CD4-positive, alpha-beta memory T cell (primary cell): ENCODE results near the gene GMDS. TPM values are rescaled to one million over a fixed set of nuclear protein-coding genes. Genes with fewer than 3 reads are reported as not detected.

Experiments used
- CTCF ChIA-PET: fragments of 350-600 bp; sonication (Branson Sonifier 250); formaldehyde crosslinking; loops from one replicate; lab custom pipeline; 2021; ENCODE audit warnings: inconsistent platforms; ENCODE audit not compliant: partially characterized antibody; lab: Charles Lee
- POLR2A ChIA-PET: fragments of 350-600 bp; sonication (Branson Sonifier 250); formaldehyde crosslinking; loops from one replicate; lab custom pipeline; 2021; ENCODE audit not compliant: partially characterized antibody; lab: Charles Lee
- DNase-seq, 5 donors: peaks; one replicate each; pipeline versions ENCODE4 v3.0.0 to v3.0.0-alpha.2; 2020 to 2022; ENCODE audit warnings: mixed read lengths in 1 of 5
- H3K27ac ChIP-seq: one replicate; pipeline ENCODE4 v1.7.0; 2013; ENCODE audit warnings: low read depth, low read length
- H3K27me3 ChIP-seq: 2 replicates; pipeline ENCODE4 v1.7.0; 2013; ENCODE audit warnings: mild to moderate bottlenecking, low read length, moderate library complexity; ENCODE audit not compliant: insufficient read depth
- H3K36me3 ChIP-seq: 2 replicates; pipeline ENCODE4 v1.7.0; 2013; ENCODE audit warnings: mild to moderate bottlenecking, low read length, moderate library complexity; ENCODE audit not compliant: insufficient read depth
- H3K4me1 ChIP-seq: 2 replicates; pipeline ENCODE4 v1.7.0; 2013; ENCODE audit warnings: mild to moderate bottlenecking, low read length, moderate library complexity; ENCODE audit not compliant: insufficient read depth
- H3K4me3 ChIP-seq, 2 donors: one replicate each; pipeline ENCODE4 v1.7.0; 2013; ENCODE audit warnings: low read length in 2 of 2, mild to moderate bottlenecking in 1 of 2
- H3K9me3 ChIP-seq, 2 donors: one replicate each; pipeline ENCODE4 v1.7.0; 2013; ENCODE audit warnings: low read length in 2 of 2, control low read depth in 1 of 2; ENCODE audit not compliant: control insufficient read depth in 1 of 2
- H3K27ac Mint-ChIP-seq, 7 donors: one replicate each; pipeline ENCODE4 v1.8.0; 2020 to 2021; ENCODE audit warnings: mixed read lengths in 7 of 7, mild to moderate bottlenecking in 6 of 7, inconsistent platforms in 3 of 7, moderate library complexity in 3 of 7
- H3K27me3 Mint-ChIP-seq, 2 donors: one replicate each; pipeline ENCODE4 v1.8.0; 2020 to 2021; ENCODE audit warnings: mixed read lengths in 2 of 2
- H3K36me3 Mint-ChIP-seq, 2 donors: one replicate each; pipeline ENCODE4 v1.8.0; 2020 to 2021; ENCODE audit warnings: mixed read lengths in 2 of 2, inconsistent platforms in 1 of 2, mild to moderate bottlenecking in 1 of 2
- H3K4me1 Mint-ChIP-seq, 4 donors: one replicate each; pipeline ENCODE4 v1.8.0; 2020 to 2021; ENCODE audit warnings: mixed read lengths in 4 of 4, mild to moderate bottlenecking in 1 of 4
- H3K4me3 Mint-ChIP-seq, 8 donors: one replicate each; pipeline ENCODE4 v1.8.0; 2020 to 2021; ENCODE audit warnings: mixed read lengths in 8 of 8, mild to moderate bottlenecking in 7 of 8, moderate library complexity in 6 of 8, inconsistent platforms in 3 of 8
- H3K9me3 Mint-ChIP-seq, 8 donors: one replicate each; pipeline ENCODE4 v1.8.0; 2020 to 2021; ENCODE audit warnings: mixed read lengths in 8 of 8, mild to moderate bottlenecking in 5 of 8, inconsistent platforms in 3 of 8, moderate library complexity in 1 of 8
- intact Hi-C: fragments of 100-400 bp; cut with micrococcal nuclease; formaldehyde crosslinking; loops from one replicate; pipeline ENCODE4 v1.15.1; 2023
- polyA plus RNA-seq, 2 donors: library from polyadenylated mRNA; unstranded; fragments of 300-500 nt; fragmentation: Illumina TruSeq; gene quantifications; one replicate each; pipeline ENCODE4 v1.2.3, GENCODE V29; 2021
- total RNA-seq, 2 experiments: library from RNA; stranded (reverse); gene quantifications; one replicate each; pipeline ENCODE4 v1.2.3, GENCODE V29; 2021

GMDS gene
- total and polyA plus RNA-seq, 4 experiments from 2014 or later = 12.1 to 24.0 (median 15.2) TPM

DNA sequence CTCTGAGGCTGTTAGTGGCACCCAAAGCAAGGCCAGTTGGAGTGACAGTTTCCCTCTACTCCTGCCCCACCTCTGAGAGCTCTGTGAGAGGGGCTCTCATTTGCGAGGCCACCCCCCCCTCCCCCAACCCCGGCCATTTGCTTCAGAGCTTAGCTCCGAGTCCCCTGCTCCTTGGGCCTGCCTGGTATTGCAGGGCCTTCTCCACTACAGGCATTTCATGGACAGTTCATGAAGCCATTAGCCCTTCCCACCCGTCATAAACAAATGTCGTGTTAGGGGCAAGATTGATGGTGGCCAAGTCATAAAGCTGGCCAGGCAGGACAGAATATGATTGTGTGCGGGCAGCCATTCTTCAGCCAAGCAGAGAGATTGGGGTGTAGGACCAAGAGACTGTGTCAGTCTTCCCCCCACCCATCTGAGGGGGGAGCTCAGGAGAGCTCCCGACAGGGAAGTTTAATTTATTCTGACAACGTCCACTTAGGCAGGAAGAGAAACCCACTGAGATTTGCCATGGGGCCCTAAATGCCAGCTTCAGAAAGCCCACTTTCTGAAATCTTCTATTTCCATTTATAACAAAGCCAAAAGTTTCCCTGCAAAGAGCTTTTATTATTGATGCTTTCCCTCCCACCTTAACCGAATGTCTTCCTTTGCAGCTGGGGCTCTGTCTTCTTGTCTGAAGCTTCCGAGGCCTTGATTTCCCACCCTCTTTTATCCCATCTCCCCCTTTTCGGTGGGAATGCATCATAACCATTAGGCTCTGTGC is 628.5 kb downstream of the GMDS start:
- H3K27ac Mint-ChIP-seq = no peak overlapping the region

DNA sequence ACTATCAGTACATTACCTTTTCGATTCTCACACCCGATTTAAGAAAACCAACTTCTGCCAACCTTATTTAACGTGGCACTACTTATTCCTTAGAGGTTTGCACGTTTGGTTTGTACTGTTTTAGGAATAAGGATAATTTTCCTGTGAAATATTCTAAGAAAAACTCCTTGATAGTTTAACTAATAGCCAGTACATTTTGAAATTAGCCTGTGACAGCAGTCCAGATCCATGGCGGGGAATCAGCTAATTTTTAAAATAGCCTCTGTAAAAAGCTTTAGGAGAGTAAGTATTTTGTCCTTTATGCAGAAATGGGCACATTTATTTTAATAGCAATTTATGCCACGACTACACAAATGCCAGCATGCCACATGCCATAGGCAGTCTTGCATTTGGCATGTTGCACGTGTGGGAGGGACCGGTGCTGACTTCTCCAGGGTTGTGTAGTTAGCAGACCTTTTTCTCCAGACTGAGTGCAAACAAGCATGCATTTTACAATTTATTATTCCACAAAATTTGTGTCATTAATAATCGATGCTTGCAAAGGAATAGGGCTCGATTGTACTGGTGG is 629.5 kb downstream of the GMDS start:
- Histone ChIP-seq H3K27ac (no peak overlapping the region), H3K36me3 (no peaks in the 10 kb centered on the region), H3K4me1 (peaks cover 21% of the 10 kb centered on the region), H3K9me3 (no peaks in the 10 kb centered on the region), H3K4me3 (no peak overlapping the region), H3K27me3 (peaks cover 30% of the 10 kb centered on the region)
- Mint-ChIP-seq H3K36me3 (peaks cover 0 to 4% of the 10 kb centered on the region in 2 donors), H3K27ac (peak overlapping the region in 1 of 7 donors; percentile 58), H3K27me3 (peaks cover 42 to 51% of the 10 kb centered on the region in 2 donors), H3K4me3 (peak overlapping the region in 1 of 8 donors; percentile 25), H3K9me3 (peaks cover 0 to 3% (median 0%) of the 10 kb centered on the region in 8 donors), H3K4me1 (peaks cover 6 to 22% (median 10%) of the 10 kb centered on the region in 4 donors)
- intact Hi-C loops = no loop called here
- no peak for DNase-seq
- POLR2A ChIA-PET = no interaction called here
- CTCF ChIA-PET = interaction anchor here (1.1 to 1.3 kb wide), 2 partner anchors 14 to 19 kb away, joined by 3 read pairs; no protein-coding TSS in a partner anchor

More for the DNA sequence above, 628.5 kb downstream of the GMDS start:
- H3K9me3 ChIP-seq = no peaks in the 10 kb centered on the region
- Mint-ChIP-seq H3K9me3 (peaks cover 0 to 3% (median 0%) of the 10 kb centered on the region in 8 donors), H3K4me1 (peaks cover 5 to 20% (median 9%) of the 10 kb centered on the region in 4 donors), H3K27me3 (peaks cover 44 to 59% of the 10 kb centered on the region in 2 donors), H3K36me3 (peaks cover 4% of the 10 kb centered on the region in 2 donors), H3K4me3 (no peak overlapping the region)
- ChIA-PET POLR2A (no interaction called here), CTCF (interaction anchor here (1.5 kb wide), 1 partner anchor 1018 kb away, joined by 3 read pairs; no protein-coding TSS in a partner anchor)
- intact Hi-C loops = no loop called here
- H3K4me1 ChIP-seq = peaks cover 18% of the 10 kb centered on the region
- H3K27me3 ChIP-seq = peaks cover 28% of the 10 kb centered on the region
- DNase-seq = no peak
- no peak overlapping the region for H3K4me3 ChIP-seq
- H3K27ac ChIP-seq = no peak overlapping the region
- no peaks in the 10 kb centered on the region for H3K36me3 ChIP-seq

- H3K9me3 ChIP-seq = no peaks in the 10 kb centered on the region
- H3K4me3 Mint-ChIP-seq = no peak overlapping the region
- peaks cover 34% of the 10 kb centered on the region for H3K27me3 ChIP-seq
- peaks cover 0 to 4% of the 10 kb centered on the region in 2 donors for H3K36me3 Mint-ChIP-seq
- DNase-seq = no peak
- intact Hi-C loops = no loop called here
- ChIA-PET CTCF (interaction anchor here (0.6 to 1.3 kb wide), 5 partner anchors 9 to 738 kb away, joined by 3 read pairs; no protein-coding TSS in a partner anchor), POLR2A (no interaction called here)
- no peak overlapping the region for H3K27ac Mint-ChIP-seq
- no peaks in the 10 kb centered on the region for H3K36me3 ChIP-seq
- peaks cover 21% of the 10 kb centered on the region for H3K4me1 ChIP-seq
- peaks cover 45 to 53% of the 10 kb centered on the region in 2 donors for H3K27me3 Mint-ChIP-seq
- H3K27ac ChIP-seq = no peak overlapping the region
- H3K9me3 Mint-ChIP-seq = peaks cover 0 to 5% (median 0%) of the 10 kb centered on the region in 8 donors
- H3K4me1 Mint-ChIP-seq = peaks cover 6 to 28% (median 14%) of the 10 kb centered on the region in 4 donors
- H3K4me3 ChIP-seq = no peak overlapping the region
These were observed 630.1 kb downstream of the GMDS start for GRCh38 chr6:1615151-1615852.

DNA sequence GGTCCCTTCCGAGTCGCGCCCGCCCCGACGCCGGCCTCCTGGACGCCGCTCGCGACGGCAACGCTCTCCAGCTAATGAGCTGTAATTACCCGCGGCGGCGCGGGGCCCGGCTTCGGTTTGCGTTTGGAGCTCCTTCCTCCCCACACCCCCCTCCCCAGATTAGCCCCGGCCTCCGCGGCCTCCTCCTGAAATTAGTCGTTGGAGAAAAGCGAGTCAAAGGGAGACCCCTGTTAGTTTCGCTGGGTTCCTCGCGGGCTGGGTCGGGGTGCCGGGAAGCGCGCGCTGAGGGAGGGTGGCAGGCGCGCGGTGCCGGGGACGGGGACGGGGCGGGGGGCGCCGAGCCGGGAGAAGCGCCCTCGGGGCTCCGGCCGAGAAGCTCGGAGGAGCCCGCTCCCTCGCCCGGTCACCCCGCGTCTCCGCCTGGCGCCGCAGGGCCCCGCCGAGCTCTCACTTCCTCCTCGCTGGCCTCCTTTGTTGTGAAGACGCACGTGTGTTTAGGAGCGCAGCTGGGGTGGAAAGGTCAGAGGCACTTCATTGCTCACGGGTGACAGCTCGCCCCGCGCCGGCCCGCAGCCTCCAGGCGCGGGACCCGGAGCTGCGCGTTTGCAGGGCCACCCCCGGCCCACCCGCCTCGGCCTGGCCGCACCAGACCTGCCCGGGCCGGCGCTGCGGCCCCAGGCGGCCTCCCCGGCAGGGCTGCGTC is 630.8 kb downstream of the GMDS start:
- no peaks in the 10 kb centered on the region for H3K9me3 ChIP-seq
- ChIA-PET CTCF (interaction anchor here (0.6 to 1.3 kb wide), 4 partner anchors 9 to 1020 kb away, joined by 3 read pairs; no protein-coding TSS in a partner anchor), POLR2A (no interaction called here)
- peaks cover 6 to 28% (median 14%) of the 10 kb centered on the region in 4 donors for H3K4me1 Mint-ChIP-seq
- H3K27ac ChIP-seq = no peak overlapping the region
- H3K36me3 Mint-ChIP-seq = peaks cover 0 to 4% of the 10 kb centered on the region in 2 donors
- H3K4me3 ChIP-seq = no peak overlapping the region
- H3K27ac Mint-ChIP-seq = no peak overlapping the region
- intact Hi-C loops = no loop called here
- peak in 2 of 5 donors; percentile 10 to 13 for DNase-seq
- H3K36me3 ChIP-seq = no peaks in the 10 kb centered on the region
- peaks cover 0 to 5% (median 0%) of the 10 kb centered on the region in 8 donors for H3K9me3 Mint-ChIP-seq
- H3K4me3 Mint-ChIP-seq = no peak overlapping the region
- H3K27me3 ChIP-seq = peaks cover 34% of the 10 kb centered on the region
- H3K4me1 ChIP-seq = peaks cover 21% of the 10 kb centered on the region
- peaks cover 45 to 53% of the 10 kb centered on the region in 2 donors for H3K27me3 Mint-ChIP-seq

DNA sequence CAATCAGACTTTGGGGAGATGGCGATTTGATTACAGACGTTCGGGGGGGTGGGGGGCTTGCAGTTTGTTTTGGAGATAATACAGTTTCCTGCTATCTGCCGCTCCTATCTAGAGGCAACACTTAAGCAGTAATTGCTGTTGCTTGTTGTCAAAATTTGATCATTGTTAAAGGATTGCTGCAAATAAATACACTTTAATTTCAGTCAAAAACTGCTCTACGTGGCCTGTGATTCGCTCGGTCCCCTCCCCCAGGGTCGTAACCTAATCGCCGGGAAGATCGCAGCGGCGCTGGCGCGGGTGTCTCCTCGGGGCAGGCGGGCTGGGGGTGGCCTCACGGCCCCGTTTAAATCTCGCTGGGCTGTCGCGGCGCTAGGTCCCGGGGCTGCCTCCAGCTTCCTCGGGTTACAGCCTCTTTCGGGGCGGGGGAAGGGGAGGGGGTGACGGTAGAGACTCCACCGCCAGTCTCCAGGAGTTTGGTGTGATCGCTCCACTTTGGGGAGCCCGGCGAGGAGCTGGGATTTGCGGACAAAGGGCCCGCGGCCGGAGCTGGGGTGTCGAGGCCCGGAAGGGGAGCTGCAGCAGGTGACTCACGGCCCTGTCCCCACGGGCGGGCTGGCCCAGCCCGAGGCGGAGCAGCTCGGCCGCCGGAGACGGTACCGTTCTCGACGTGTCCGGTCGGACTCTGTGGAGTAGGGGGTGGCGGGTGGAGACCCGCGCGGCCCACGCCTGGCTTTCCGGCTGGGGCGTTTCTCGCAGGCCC is 631.5 kb downstream of the GMDS start:
- H3K27ac ChIP-seq = no peak overlapping the region
- Mint-ChIP-seq H3K4me3 (peak overlapping the region in 6 of 8 donors; percentile 16 to 58 (median 38)), H3K9me3 (peaks cover 0 to 5% (median 0%) of the 10 kb centered on the region in 8 donors), H3K4me1 (peaks cover 7 to 31% (median 15%) of the 10 kb centered on the region in 4 donors), H3K27ac (peak overlapping the region in 1 of 7 donors; percentile 25), H3K27me3 (peaks cover 47 to 53% of the 10 kb centered on the region in 2 donors), H3K36me3 (peaks cover 0 to 4% of the 10 kb centered on the region in 2 donors)
- ChIA-PET POLR2A (no interaction called here), CTCF (interaction anchor here (0.9 to 1.3 kb wide), 3 partner anchors 8 to 1021 kb away, joined by 3 read pairs; no protein-coding TSS in a partner anchor)
- intact Hi-C loops = no loop called here
- DNase-seq = no peak
- H3K4me3 ChIP-seq = no peak overlapping the region
- peaks cover 34% of the 10 kb centered on the region for H3K27me3 ChIP-seq
- H3K4me1 ChIP-seq = peaks cover 21% of the 10 kb centered on the region
- no peaks in the 10 kb centered on the region for H3K36me3 ChIP-seq
- H3K9me3 ChIP-seq = no peaks in the 10 kb centered on the region

GRCh38 chr6:1613346-1613687 is 632.1 kb downstream of the GMDS start:
- no peaks in the 10 kb centered on the region for H3K36me3 ChIP-seq
- no peak overlapping the region for H3K27ac ChIP-seq
- no peaks in the 10 kb centered on the region for H3K9me3 ChIP-seq
- intact Hi-C loops = no loop called here
- POLR2A ChIA-PET = no interaction called here
- peaks cover 11 to 37% (median 19%) of the 10 kb centered on the region in 4 donors for H3K4me1 Mint-ChIP-seq
- H3K36me3 Mint-ChIP-seq = peaks cover 0 to 4% of the 10 kb centered on the region in 2 donors
- no peak overlapping the region for H3K4me3 ChIP-seq
- H3K4me3 Mint-ChIP-seq = peak overlapping the region in 5 of 8 donors; percentile 16 to 58 (median 50)
- peaks cover 0 to 5% (median 0%) of the 10 kb centered on the region in 8 donors for H3K9me3 Mint-ChIP-seq
- CTCF ChIA-PET = interaction anchor here (2.1 kb wide), 1 partner anchor 491 kb away, joined by 7 read pairs; no protein-coding TSS in a partner anchor
- peak overlapping the region in 1 of 7 donors; percentile 25 for H3K27ac Mint-ChIP-seq
- no peak for DNase-seq
- H3K4me1 ChIP-seq = peaks cover 25% of the 10 kb centered on the region
- peaks cover 47 to 55% of the 10 kb centered on the region in 2 donors for H3K27me3 Mint-ChIP-seq
- H3K27me3 ChIP-seq = peaks cover 37% of the 10 kb centered on the region
